ENCODE results near the gene GRXCR2. TPM values are rescaled to one million over a fixed set of nuclear protein-coding genes. Genes with fewer than 3 reads are reported as not detected.

GRXCR2 gene
- total RNA-seq, 1 experiment from 2014 or later: not detected

- in situ Hi-C loops (cut with HindIII; ENCODE audit: low pct_unique_long_range_greater_than_20kb, low sequenced_read_pairs): no loop called here
- Histone ChIP-seq H3K36me3 (ENCODE audit: control insufficient read depth, insufficient read depth, low read length) (no peaks in the 10 kb centered on the region), H3K4me3 (ENCODE audit: low read depth in 2 of 2, low read length in 2 of 2) (no peak overlapping the region), H3K9me3 (ENCODE audit: control insufficient read depth, insufficient read depth, low read depth, low read length) (no peaks in the 10 kb centered on the region), H3K4me1 (ENCODE audit: control insufficient read depth, insufficient read depth, low read length) (no peaks in the 10 kb centered on the region), H3K27ac (ENCODE audit: low read length) (peak overlapping the region; percentile 23; the same call in 1 of the 2 replicates), H3K27me3 (ENCODE audit: control insufficient read depth, insufficient read depth, low read length) (no peaks in the 10 kb centered on the region)
- TF ChIP-seq CTCF (IDR thresholded peaks at IDR 0.05): no peak
- TF ChIP-seq SIN3A (IDR thresholded peaks at IDR 0.05; ENCODE audit: borderline replicate concordance, insufficient read depth, low read depth, low read length): no peak
- no peak for TF ChIP-seq TCF7L2 (IDR thresholded peaks at IDR 0.05; ENCODE audit: low read depth, low read length)
- no peak for TF ChIP-seq POLR2AphosphoS5 (IDR thresholded peaks at IDR 0.05; ENCODE audit: low read depth, low read length)
- TF ChIP-seq REST (IDR thresholded peaks at IDR 0.05; ENCODE audit: insufficient read depth in 1 of 2, low read depth in 2 of 2, low read length in 1 of 2): no peak
- POLR2A ChIA-PET: no interaction called here
- intact Hi-C loops (cut with micrococcal nuclease; ENCODE audit: unreplicated experiment): no loop called here
- CTCF ChIA-PET: interaction anchor here (0.6 kb wide), 1 partner anchor 189 kb away, joined by 4 read pairs; no protein-coding TSS in a partner anchor
- DNase-seq (ENCODE audit: low read depth, low spot score) (no peak), ATAC-seq (no peak)
- no TSS peak for BruUV-seq (replicated peaks)
Observed at GRCh38 chr5:145903867-145904266, 31.1 kb upstream of the GRXCR2 start.

- DNase-seq (ENCODE audit: low read depth, low spot score): no peak
- H3K4me1 ChIP-seq (ENCODE audit: control insufficient read depth, insufficient read depth, low read length): no peaks in the 10 kb centered on the region
- TF ChIP-seq POLR2AphosphoS5 (IDR thresholded peaks at IDR 0.05; ENCODE audit: low read depth, low read length): no peak
- no peak for TF ChIP-seq REST (IDR thresholded peaks at IDR 0.05; ENCODE audit: insufficient read depth in 1 of 2, low read depth in 2 of 2, low read length in 1 of 2)
- TF ChIP-seq SIN3A (IDR thresholded peaks at IDR 0.05; ENCODE audit: borderline replicate concordance, insufficient read depth, low read depth, low read length): no peak
- TF ChIP-seq CTCF (IDR thresholded peaks at IDR 0.05): peak; percentile 59
- no peak for TF ChIP-seq TCF7L2 (IDR thresholded peaks at IDR 0.05; ENCODE audit: low read depth, low read length)
- no peaks in the 10 kb centered on the region for H3K36me3 ChIP-seq (ENCODE audit: control insufficient read depth, insufficient read depth, low read length)
- in situ Hi-C loops (cut with HindIII; ENCODE audit: low pct_unique_long_range_greater_than_20kb, low sequenced_read_pairs) (no loop called here), intact Hi-C loops (cut with micrococcal nuclease; ENCODE audit: unreplicated experiment) (no loop called here)
- CTCF ChIA-PET: interaction anchor here (0.6 kb wide), 1 partner anchor 188 kb away, joined by 4 read pairs; no protein-coding TSS in a partner anchor
- no peak overlapping the region for H3K27ac ChIP-seq (ENCODE audit: low read length)
- H3K9me3 ChIP-seq (ENCODE audit: control insufficient read depth, insufficient read depth, low read depth, low read length): no peaks in the 10 kb centered on the region
- POLR2A ChIA-PET: no interaction called here
- peak; percentile 78 for ATAC-seq
- H3K4me3 ChIP-seq (ENCODE audit: low read depth in 2 of 2, low read length in 2 of 2): no peak overlapping the region
- no TSS peak for BruUV-seq (replicated peaks)
- H3K27me3 ChIP-seq (ENCODE audit: control insufficient read depth, insufficient read depth, low read length): no peaks in the 10 kb centered on the region
Observed at GRCh38 chr5:145903113-145903512, 30.3 kb upstream of the GRXCR2 start.
